HG03571 (cell line): ENCODE measurements around the gene RET.

Source experiments
- ATAC-seq: cut with Tn5 transposase; IDR thresholded peaks from one replicate; pipeline ENCODE4 v1.9.1; 2021; ENCODE audit not compliant: unreplicated experiment

The RET gene

DNA sequence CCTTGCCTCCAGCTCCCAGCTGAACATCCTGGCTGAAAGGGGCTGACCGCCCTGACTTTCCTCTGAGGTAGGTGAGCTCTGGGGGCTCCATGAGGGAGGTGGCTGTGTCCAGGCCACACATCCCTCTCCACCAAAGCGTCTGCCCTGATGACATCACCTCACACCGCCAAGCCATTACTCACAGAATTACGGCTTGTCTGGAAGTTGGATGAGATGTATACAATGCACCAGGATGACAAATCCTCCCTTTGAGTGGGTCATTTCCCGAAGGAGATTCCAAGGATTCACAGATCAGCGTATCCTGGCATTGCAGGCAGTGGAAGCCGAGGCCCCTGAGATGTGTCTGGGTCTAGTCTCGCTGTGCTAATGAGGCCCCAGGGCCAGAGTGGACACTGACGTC lies 15.1 kb upstream of the RET start:
- ATAC-seq, result no peak

GRCh38 chr10:43062402-43063160 lies 14.3 kb upstream of the RET start:
- ATAC-seq, result no peak

DNA sequence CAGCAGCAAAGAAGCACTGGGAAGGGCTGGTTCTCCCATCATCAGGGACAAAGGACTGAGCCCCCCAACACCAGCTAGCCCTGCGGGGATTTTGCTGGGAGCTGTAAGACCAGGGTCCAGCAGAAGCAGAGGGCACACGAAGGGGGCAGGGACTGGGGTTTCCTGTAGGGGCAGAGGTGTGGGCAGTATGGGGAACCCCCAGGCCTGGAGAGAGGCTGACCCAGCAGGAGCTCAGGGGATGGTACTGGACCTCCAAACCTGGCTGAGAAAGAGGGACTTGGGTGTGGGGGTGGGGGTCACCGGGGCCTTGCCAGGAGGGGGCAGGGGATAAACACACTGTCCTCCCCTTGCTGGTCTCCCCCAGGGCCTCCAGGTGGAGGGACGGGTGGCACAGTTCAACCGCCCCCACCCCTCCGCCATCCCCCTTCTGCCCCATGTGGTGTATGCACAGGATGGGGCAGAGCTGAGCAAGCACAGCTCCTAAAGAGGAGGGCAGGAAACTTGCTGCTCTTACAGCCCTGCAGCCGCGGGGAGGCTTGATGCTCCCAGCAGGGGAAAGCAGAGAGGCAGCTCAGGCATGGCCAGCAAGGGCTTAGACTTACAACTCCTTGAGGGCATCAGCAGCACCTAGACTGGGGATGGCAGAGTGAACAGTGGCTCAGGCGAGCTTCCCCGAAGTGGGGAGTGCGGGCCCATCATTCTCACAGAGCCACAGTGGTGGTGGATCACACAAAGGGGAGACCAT lies 12.4 kb upstream of the RET start:
- ATAC-seq, result no peak

GRCh38 chr10:43065234-43065633 lies 11.6 kb upstream of the RET start:
- ATAC-seq, result no peak

GRCh38 chr10:43065761-43066160 lies 11.1 kb upstream of the RET start:
- no peak for ATAC-seq

DNA sequence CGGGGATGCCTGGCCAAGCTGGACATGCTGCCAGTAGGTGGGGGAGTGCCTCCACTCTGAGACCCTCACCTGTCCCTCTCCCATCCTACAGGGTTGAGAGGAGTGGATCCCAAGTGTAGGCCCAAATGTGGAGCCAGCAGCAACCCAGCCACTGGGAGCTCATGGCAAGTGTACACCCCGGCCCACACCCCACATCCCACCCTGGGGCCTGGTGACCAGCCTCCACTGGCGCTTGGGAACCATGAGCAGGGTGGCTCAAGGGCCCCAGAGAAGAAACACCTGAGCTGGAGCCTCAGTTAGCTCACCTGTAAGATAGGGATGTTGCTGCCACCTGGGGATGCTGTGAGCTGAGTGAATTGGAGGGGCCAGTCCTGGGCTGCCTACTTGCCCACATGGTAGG lies 10.4 kb upstream of the RET start:
- no peak for ATAC-seq

DNA sequence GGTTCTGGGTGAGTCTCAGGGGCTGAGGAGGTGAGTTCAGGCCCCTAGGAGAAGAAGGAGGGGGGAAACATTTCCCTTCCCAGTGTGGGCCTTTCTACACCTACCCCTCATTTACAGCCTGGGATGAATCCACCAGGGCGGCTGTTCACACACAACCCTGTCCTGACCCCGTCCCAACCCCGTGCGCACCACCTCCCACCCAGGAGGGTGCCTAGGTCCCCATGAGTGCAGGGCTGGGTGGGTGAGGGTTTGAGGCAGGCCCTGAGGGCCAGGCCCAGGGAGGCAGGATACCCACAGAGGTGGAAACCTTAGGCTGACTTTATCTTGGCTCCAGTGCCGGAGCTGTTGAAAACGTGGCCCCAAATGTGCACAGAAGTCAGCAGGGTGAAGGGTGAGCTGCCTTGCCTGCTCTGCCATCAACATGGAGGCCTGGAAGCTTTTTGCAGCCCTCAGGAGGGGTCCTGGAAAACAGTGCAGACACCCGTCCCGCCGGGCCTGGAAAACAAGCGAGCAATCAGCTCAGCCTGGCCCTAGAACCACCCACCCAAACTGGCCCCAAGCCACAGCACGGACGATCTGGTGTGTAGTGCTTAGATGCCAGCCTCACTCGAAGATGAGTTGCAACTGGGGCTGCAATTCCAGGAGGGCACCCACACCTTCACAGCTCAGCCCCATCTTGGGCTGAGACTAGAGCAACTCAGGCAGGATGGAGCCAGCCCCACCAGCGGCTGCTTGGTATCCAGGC lies 9.3 kb upstream of the RET start:
- ATAC-seq, result no peak

GRCh38 chr10:43068136-43068395 lies 8.8 kb upstream of the RET start:
- ATAC-seq, result no peak

DNA sequence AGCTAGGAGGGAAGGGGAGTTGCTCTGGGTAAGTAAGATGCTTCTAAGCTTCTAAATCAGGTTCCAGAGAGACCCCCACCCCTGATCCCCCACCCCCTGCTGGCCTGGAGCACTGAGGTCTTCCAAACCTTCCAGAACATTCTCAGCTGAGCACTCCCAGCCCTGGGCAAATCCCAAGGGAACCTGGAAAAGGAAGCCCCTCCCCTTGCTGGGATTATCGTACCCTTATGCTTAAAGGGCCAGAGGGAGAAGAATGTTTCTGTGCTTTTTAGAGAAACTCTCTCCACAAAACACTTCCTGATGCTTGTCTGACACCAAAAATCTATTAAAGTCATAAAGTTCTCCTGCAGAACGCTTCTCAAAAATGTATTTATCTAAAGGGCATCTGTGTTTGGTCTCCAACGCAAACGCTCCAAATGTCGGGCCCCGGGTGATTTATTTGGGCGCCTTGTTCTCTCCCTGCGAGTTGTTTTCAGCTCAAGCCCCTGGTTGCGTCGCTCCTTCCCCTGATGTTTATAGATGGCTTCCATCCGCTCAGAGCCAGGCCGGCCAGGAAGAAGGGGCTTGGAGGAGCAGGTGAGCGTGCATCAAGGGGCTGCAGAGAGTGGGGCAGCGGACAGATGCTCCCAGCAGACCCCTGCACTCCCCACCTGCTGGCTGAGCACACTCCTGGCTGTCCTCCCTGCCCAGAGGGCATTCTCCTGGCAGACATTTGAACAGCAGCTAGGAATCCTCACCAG lies 8.2 kb upstream of the RET start:
- no peak for ATAC-seq

DNA sequence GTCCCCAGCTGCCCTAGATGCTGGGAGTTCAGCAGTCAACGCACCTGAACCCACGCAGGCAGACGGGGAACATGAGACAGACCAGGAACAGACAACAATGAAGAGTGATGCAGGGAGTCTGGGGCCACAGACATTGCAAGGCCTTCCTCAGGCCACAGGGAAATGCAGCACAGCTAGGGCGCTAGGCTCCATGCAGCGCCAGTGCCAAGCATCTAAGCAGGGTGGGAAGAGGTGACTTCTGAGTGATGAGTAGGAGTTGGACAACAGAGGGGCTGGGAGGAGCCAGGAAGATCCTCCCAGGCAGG lies 7.7 kb upstream of the RET start:
- ATAC-seq, result no peak

GRCh38 chr10:43069579-43069978 lies 7.3 kb upstream of the RET start:
- ATAC-seq, result no peak

DNA sequence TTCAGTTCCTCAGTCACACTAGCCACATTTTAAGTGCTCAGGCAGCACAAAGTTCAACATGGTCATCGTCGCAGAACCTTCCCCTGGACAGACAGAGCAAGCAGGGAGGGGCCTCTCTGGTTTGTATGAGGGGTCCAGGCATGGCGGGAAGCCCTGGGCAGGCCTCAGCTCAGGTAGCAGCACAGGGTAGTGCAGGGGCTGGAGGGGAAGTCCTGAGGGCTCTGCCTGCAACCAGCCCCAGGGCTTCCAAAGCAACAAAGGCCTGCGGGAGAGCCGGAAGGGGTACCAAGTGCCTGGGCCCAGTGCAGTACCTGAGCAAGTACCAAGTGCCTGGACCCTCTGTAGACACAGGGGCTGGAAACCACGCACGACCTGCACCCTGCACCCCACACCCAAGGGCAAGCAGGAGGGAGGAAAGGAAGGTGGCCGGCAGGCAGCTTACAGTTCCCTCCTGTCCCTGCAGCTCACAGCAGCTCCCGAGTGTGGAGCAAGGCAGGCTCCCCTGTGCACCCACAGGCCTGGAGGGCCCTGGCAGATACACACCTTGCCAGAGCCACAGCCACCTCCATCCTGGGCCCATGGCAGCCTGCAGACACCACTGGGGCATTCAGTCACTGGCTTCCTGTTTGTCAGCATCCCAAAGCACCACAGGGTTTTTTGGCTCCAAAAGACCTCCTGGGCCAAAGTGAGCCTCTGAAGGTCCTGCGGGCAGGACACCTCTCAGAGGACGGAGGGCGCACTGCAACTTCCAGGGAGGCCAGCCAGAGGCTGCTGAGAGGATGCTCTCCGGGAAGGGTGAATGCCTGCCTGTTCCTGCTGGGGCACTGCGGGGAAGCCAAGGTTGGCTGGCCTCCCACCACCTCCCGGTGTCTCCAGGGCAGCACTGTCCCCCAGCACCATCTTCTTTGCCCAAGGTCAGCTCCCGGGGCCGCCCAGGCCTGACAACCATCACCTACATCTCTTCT lies 6.5 kb upstream of the RET start:
- ATAC-seq, result no peak

DNA sequence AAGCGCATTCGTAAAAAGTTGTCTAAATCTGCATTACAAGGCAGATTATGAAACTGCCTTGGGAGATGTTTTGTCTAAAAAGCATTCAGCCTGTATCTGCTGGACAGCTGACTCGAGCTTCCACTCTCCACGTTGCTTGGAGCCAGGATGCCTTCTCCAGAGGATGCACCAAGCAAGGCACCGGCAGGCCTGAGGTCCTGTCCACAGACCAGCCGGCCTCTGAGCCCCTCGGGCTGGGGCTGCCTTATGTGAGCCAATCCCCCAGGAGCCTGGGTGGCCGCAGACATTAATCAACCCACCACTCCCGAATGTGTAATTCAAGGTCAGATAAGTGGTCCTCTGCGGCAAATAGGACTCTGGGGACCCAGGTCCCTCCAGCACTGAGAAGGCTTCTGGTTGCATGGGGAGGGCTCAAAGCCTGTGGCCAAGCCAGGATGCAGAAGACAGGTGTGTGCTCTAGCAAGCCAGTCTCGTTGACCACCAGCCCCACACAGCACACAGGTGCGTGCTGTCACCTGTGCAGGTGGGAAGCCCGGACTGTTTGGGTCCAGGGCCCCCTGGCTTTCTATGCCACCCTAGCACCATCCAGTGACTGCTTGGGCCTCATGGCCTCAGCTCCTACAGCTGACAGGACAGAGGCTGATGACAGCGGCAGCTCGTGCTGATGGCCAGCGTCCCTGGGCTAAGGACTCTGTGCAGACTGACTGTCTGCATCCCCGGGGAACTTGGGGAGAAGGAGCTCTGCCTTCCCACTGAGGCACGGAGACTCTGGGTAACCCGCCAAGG lies 4.8 kb upstream of the RET start:
- ATAC-seq, result no peak

DNA sequence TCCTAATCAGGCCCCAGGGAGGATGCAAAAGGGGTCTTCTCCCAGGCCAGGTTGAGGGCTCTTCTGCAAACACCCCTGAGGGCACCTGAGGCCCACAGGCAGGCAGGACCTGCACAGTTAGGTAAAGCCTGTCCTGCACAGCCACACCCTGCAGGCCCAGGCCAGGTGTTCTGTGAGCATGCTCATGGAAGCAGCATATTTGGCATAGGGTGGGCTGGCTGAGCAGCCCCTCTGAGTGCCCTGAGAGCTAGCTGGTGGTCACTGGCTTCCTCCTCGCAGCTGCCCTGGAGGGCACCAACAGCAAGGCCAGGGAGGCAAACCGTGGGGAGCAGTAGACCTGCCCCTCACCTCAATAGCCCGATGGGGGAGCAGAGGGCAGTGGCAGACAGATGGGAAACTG lies 3.7 kb upstream of the RET start:
- ATAC-seq, result no peak

DNA sequence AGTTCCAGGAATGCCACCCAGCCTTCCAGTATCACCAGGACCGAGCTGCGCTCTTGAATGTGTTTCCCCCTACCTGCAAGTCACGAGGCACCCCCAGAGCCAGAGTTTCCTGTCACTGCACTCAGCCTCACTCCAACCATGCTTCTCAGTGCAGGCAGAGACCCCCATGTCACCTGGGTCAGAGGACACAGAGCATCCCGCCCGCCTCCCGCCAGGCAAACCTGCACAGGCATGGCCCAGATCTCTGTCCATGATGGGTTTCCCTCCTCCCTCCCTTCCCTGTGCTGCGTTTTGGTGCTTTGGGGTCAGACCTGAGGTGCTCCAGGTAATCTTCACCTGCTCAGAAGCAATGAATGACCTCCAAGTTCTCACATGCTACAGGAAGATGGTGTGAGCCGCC lies 3.1 kb upstream of the RET start:
- ATAC-seq, result no peak

GRCh38 chr10:43074409-43074808 lies 2.5 kb upstream of the RET start:
- no peak for ATAC-seq

DNA sequence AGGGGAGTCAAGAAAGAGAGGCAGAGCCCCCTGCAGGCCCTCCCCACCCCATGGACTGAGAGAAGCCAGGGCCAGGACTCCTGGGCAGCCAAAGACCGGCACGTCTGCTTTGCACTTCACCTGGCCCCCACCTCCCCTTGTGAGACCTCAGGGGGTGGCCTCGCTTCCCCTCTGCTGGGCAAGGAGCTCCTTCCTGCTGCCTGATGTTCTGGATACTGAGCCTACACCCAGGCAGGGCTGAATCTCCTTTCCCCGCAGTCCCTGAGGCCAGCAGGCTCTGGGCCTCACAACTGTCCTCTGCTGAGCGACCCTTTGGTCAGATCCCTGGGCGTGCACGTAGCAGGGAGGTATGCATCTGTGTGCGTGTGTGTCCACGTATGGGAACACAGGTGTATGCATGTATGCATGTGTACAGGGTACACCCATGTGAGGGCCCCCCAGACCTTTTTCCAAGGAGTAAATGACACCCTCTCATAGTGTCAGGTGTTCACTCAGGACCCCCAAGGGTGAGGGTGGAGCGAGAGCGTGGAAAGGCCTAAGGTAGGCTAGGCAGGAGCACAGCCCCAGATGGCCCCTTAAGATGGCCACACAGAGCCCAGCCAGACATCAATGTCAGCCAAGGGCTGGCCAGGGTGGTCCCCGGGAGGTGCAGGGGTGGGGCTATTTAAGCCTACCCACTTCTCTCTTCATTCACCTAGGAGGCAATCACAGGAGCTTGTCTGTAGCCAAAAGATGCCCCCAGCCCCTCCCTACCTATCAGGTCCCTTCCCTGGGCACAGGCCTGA lies 1.9 kb upstream of the RET start:
- no peak for ATAC-seq

DNA sequence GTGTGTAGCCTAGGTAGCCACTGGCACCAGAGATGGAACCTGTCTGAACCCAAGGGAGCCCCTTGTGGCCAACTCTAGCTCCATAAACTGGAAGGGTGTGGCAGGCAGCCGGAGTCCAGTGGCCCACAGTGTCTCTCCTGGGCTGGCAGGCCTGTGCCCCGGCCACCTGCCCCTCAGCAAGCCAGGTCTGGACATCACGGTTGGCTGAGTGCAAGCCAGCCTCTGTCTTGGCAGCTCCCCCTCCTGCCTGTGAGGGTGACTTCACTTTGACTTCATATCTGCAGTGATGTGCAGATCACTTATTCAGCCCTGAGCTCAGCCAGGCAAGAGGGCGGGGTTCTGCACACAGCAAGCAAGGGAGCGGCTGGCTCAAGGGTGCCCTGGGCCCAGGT lies 1.3 kb upstream of the RET start:
- ATAC-seq, result no peak

- ATAC-seq, result no peak
Measured at GRCh38 chr10:43076311-43076875, 476 bp upstream of the RET start.
